Inferior parietal cortex (tissue), 1 donor: ENCODE results near the gene HOXC4.
"Not testable (repeated sequence)": the region's sequence is repeated elsewhere in the genome, so short reads cannot be mapped to it uniquely, and the experiment has no call there.

Source experiments
- DNase-seq: peaks from one replicate; pipeline ENCODE4 v3.0.0-alpha.2; 2016; ENCODE audit errors: extremely low spot score

HOXC4 gene

DNA sequence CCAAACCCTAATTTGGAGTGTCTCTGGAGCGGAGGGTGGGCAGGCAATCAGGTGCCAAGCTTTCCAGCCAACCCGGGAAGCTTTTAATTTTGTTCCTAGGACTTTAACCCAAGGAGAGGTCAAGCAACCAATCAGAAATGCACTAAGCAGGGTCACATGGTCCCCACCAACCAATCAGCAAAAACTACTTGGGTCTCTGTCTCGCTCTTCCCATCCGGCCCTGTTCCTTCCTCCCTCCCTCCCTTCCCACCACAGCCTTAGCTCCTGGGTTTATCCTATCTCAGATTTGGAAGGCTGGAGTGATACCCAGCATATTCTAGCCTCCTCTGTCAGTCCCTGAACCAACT lies 13.5 kb upstream of the HOXC4 start:
- DNase-seq, result no peak

DNA sequence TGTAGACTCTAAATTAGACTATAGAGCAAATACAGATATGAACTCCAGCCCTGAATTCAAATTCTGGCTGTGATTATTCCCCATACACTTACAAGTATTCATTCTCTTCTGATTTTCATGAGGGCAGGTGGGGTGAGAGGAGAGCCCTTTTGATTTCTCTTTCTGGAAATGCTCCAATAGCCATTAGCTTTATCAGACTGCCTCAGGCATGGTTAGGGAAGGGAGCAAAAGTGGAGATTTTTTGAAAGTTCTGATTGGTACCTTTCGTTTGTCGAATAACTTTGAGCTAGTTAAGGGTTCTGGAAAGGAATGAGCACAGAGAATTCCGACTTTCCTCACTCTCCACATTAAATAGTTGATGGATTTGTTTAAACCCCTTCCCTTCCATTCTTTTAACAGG lies 13.0 kb upstream of the HOXC4 start:
- DNase-seq, result no peak

DNA sequence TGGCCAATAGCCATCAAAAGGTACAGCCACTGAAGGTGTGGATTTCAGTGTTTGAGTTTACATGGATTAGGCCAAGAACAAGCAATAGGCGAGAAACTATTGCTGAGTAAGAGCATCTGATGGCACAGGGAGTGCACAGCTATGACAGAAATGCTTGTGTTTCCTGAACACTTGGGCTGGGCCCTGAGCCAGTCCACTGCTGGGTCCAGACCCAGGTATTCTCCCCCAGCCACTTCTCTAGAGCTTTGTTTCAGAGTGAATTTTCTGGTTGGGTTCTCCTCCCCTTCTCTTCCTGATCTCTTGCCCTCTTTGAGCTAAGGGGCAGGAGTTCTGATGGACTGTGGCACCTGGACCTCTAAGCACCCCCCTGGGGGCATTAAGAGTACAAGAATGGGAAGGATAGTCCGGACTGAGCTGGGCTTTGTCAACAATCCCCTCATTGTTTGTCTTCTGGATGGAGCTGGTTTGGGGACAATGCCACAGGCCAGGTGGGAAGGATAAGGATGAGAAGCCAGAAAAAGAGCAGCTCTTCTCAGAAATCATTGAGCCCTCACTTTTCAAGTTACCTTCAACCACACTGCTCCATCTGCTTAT lies 12.4 kb upstream of the HOXC4 start:
- no peak for DNase-seq

DNA sequence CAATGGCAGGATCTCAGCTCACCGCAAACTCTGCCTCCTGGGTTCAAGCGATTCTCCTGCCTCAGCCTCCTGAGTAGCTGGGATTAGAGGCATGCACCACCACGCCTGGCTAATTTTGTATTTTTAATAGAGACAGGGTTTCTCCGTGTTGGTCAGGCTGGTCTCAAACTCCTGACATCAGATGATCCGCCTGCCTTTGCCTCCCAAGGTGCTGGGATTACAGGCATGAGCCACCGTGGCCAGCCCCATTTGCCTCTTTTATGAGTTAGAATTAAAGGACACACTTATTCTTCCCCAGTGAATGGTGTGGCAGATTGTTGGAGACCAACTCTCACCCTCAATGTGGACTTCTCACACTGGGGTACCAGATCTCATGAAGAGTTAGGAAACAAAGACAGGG lies 11.6 kb upstream of the HOXC4 start:
- not testable (repeated sequence) for DNase-seq

DNA sequence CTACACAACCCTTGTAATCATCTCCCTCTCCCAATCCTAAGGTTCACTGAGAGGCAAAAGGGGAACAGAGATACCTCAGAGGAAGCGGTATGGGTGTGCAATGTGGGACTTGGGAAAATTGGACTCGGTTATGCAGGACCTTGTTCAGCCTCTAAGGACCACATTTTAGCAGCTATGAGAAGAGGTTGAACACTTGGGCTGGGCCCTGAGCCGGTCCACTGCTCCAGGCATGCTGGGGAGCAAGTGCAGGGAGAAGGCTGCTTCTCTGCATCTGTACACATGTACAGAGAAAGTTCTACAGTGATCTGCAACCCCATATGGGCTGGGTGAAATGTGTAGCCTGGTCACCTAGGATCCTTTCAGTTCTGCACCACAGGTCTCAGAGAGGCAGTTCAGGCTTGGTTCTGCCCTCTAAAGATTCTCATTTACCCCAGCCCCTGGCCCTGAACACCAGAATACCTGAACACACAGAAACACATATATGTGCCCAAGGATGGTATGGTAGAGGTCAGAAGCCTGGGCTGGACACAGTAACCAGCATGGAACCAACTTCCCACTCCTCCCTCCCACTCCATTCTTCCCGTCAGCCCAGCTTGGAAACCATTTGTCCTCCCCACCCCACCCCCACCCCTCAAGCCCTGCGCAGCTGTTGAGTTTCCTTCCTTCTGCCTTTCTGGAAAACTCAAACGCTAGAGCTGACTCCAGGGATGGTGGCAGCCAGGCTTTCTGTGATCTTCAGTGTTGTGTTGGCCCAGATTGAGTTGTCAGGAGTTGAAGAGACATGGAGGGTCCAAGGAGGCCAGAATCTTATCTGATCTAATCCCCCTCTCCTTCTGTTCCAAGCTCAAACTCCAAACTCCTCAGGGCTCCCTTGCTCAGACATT lies 10.4 kb upstream of the HOXC4 start:
- no peak for DNase-seq

DNA sequence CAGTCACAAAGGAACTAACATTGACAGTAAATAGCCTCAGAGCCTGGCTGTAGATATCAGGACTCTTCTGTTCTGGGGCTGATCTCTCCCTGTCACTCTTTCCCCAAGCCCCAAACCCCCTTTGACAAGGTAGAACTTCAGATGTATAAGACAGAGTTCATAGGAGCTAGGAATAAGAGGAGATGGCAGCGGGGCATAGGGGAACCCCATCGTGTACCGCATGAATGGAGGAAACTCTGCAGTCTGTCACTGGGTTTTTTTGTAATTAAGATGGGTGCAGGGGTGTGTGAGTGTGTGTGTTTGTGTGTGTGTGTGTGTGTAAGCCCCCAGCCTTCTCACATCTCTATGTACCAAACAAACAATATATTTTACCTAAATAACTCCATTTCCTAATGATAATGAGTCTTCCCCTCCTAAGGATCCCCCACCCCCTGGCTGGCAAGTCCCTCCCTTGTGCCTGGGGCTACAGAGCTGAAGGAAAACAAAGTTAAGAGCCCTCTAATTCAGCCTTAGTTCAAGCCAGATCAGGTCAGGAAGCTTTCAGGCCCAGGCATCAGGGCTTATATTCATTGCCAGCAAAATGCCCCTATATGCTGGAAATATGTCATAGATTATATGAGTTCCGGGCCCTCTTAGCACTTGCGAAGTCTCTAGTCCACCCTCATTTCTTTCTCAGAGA lies 9.1 kb upstream of the HOXC4 start:
- no peak for DNase-seq

DNA sequence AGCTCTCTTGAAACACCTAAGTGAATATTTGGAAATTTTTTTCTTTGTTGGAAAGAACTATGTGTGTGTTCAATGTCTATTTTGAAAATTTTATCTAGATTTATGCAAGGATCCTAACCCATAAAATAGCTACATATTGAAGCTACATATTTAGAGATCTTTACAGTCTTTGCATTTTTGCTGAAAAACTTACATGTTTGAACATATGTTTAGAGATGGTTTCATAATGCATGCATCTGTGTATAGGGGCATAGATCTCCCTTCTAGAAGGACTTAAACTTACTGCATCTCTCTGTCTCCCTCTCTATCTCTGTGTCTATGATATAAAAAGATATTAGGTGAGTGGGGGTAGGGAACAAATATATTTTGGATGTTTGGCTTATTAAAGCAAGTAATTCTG lies 8.2 kb upstream of the HOXC4 start:
- no peak for DNase-seq

DNA sequence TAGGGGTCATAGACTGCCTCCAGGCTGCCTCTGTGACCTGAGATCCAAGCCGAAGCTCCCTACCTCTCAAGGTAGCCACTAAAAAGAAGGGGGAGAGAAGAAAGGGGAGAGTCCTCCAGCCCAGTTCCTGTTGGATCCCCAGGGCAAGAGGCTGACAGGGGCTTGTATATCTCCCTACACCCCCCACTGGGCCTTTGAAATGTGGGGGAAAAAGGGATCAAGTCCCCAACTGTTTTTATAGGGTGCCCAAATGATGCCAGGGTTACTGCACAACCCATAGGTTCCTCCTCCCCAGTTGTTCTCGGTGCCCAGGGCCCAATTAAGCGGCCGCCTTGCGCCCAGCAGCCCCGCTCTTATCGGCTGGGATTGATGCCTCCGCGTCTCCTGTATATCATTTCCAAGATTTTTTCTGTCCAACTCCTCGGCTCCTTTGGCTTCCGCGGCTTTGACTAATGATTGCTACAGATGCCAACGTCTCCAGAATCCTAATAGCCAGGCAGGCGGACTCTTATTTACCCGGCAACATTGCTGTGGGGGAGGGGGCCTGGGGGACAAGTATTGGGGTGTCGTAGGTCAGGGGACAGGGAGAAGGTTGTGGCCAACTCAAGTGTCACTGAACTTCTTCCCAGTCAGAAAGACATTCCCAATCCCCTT lies 7.6 kb upstream of the HOXC4 start:
- no peak for DNase-seq

DNA sequence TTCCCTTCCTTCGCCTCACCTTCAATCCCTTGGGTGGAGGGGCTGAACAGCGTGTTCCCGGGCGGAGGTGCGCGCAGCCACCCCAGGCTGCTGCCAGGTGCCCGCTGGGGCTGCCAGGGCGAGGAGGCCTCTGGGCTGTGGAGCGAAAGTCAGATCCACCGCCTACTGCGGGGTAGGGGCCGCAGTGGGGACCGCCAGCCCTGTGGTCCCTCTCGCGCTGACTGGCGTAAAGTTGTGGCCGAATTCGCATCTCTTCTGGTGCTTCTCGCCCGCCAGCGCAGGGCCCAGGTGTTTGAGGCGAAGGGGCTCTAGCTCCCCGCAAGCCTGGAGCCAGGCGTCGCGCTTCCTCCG lies 6.9 kb upstream of the HOXC4 start:
- no peak for DNase-seq

DNA sequence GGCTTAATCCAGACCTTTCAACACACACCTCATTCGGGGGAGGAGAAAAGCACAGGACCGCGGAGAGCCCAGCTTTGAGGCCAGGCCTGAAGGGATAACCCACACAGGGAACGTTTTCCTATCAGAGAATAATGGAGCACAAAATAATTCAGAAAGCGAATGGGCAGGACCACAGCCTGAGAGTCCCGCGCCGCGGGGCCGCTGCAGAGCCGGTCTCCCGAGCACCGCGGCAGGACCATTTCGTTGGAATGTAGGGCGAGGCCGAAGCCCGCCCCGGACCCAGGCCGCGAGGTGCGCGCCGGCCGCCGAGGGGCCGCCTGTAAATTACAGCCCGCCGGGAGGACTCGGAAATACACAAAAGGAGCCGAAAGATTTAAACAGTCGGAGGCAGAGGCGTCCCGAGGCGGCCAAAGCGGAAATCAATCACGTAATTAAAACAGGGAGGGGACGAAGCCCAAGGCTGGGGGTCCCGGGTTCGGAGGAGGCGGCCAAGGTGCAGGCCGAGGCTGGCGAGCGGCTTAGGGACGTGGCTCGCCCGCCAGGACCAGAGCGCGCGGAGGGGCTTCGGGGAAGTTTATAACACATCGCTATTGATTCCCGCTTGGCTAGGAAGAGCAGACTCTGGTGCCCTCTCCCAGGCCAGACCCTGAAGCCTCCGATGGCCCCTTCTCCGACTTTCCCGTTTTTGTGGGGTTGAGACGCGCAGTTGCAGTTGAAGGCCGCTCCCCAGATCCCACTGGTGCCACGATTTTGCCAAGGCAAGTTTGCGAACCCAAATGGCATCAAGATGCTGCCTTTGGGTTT lies 6.3 kb upstream of the HOXC4 start:
- no peak for DNase-seq

DNA sequence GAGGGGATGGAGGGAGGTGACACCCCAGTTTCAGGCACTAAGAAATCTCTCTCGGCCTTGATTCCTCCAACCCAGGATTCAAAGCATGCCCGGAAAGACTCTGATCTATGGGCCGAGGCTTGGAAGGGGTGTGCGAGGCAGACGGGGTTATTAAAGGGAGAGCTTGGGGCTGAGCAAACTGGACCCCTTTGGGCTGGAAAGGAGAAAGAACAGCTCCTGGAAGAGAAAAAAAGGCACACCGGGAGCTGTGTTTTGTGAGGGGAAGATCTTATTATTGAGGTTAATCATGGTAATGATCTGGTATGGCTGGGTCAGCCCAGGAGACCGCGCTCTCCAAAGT lies 5.7 kb upstream of the HOXC4 start:
- DNase-seq, result no peak

DNA sequence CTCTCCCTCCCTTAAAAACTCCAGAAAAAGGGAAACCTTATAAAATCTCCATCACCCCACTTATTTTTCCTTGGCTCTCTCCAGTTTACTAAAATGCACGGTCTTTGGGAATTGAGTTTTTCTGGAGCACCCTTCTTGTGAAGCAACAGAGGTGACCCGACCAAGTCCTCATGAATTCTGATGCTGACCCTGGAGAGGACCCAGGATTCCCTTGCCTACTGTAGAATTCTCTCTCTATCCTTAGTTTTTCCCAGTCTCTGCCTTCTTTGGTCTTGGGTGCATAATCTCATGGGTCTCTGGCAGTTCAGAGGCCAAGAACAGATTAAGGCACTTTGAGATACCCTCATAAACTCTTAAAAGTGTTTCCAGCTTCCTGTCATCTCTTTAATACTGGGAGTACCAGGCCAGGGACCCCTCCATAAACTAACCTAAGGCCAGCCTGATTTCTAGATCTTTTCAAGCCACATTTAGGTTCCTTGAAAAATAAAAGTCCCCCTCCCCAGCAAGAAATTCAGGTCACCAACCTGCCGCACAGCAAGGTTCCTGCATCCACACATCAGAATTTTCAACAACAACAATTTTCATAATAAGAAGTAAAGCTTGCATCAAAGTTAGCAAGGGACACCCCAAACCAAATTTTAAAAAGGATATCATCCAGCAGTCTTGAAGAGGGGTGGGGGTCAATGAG lies 5.1 kb upstream of the HOXC4 start:
- DNase-seq, result no peak

DNA sequence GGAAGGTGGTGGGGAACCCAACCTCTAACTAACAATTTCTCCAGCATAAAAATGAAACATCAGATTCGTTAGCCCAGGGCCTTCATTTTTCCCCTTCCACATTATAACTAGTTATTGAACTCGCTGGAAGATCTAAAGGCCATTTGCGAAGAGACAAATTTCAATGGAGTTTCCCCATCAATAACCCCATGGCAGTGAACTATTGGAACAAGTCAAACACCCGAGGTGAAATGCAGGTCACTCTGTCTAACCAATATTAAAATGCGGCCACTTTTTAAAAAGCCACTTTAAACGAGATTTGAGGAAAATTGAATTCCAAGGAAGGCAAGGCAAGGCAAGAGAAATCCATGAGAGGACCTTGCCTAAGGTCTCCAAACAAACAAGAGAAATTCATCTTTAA lies 4.5 kb upstream of the HOXC4 start:
- DNase-seq, result no peak

DNA sequence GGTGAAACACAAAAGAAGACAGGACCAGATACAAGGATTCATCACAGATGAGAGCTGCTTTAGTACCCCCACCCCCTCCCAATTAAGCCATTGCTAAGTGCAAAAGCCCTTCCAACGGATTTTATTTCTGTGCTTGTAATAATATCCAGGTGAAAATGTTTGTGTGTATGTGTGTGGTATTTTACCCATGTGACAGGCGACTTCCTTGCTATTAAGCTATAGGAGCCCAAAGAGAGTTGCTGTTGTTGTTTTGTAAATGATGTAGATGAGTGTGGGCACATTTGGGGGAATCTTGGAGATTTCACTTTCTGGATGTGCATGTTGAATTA lies 3.2 kb upstream of the HOXC4 start:
- DNase-seq, result no peak

DNA sequence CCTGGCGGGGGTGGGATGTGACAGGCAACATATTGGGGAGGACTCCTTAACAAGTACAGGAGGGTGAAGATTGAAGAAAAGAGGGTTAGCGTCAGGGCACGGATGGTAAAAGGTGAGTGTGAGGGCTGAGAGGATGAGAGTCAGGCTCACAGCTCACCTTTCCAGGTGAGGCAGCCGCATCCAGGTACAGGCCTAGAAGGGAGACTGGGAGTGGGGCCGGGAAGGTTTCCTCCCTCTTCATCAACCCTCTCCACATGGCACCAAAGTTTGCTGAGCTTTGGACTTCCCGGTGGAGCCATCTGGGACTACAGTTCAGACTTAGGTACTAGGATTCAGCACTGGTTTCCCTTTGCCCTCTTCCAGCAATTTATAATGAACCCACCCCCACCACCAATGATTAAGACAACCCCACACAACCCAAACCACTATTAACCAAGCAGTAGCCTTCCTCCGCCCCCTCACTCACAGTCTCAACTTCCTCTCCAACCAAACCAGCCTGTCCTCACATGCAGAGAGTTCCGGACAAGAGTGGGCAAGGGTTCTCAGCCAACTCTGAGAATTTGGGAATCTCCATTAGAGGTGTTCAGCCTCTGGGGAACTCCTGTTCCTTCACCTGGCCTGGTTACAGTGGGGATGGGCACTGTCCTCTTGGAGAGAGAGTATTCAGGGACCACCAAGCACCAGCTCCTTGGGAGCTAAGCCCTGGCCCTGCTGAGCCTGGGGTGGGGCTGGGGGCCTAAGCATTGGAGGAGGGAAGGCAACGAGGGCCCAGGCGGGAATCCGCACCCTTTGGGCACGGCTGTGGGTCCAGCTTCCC lies 2.4 kb upstream of the HOXC4 start:
- no peak for DNase-seq

DNA sequence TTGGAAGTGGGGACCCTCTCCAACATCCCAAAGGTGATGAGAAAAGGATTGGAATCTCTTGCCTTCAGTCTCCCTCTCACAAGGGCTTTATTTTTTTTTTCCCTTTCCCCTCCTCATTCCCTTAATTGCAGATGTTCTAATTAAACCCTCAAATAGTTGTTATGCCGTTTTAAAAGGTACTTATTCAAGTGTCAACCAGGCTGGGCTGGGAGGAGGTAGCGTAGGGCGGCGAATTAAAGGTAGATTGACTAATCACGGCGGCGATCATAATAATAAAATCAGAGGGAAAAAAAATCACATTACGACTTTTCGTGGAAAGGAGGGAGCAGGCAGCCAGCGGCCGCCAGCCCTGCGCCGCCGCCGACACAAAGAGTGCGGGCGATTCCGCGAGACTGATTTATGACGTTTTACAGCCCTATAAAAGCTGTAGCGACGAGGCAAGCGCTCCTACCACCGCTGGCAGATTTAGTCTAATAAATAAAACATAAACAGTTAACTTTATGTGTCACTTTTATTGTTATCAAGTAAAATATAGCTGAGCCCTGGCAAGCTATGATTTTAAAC lies 1.7 kb upstream of the HOXC4 start:
- DNase-seq, result no peak

DNA sequence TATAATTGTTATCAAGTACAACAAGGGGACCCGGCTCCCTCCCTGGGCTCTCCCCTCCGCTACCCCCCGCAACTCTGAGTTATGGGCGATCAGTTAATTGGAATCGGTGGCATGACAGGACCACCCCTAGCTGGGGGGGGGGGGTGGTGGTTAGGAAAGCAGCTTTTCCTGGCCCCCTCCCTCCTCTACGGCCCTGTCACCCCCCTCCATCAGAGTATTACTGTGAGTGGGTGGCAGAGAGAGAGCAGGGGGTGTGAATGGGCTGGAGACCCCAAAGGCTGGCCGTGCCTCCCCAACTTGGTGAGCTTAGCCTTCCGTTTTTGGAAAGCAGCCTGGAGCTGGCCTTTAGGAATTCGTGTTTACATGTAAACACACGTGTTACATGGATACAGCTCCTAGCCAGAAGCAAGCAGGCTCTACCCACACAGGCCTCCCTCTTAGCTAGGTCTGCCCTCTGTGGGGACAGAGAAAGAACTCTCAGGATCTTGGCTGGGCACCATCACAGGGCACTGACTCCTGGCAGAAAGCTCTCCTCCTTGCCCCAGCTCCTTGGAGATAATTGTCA lies 1.1 kb upstream of the HOXC4 start:
- DNase-seq, result no peak

DNA sequence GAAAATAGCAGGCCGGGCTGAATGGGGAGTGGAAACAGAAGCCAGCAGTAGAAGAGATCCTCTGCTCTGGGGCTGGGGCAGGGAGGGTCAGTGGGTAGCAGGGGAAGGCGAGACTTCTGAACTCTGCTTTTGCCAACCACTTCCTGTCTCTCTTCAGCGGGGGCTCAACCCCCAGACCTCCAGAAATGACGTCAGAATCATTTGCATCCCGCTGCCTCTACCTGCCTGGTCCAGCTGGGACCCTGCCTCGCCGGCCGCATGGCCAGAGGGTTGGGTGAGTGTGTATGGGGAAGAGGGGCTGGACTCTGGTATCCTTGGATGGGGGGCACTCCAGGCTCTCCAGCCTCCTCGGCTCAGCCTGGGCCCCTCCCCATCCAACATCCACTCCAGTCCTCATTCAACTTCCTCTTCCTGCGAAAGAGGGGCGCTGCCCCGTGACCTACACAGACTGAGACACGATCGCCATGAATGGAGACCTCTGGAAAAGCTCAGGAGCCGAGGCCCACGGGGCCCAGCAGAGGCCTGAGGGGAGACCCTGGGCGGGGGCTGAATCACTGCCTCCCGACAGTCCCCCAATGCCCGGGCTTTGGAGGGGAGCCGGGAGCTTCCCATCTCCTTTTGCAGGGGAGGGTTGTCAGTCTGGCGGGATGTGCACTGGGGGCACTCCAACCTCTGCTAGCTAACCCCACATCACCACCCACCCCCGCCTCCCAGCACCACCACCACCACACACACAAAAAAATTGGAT lies 458 bp upstream of the HOXC4 start:
- DNase-seq, result no peak

DNA sequence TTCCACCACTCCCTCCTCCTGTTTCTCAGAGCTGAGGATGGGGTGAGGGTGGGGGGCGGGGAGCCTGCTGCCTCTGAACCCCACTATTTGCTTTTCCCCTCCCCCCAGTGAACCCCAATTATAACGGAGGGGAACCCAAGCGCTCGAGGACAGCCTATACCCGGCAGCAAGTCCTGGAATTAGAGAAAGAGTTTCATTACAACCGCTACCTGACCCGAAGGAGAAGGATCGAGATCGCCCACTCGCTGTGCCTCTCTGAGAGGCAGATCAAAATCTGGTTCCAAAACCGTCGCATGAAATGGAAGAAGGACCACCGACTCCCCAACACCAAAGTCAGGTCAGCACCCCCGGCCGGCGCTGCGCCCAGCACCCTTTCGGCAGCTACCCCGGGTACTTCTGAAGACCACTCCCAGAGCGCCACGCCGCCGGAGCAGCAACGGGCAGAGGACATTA lies 1.1 kb downstream of the HOXC4 start:
- no peak for DNase-seq
